SHP77 treated with DMSO at 0.1 percent for 48 hours (cell line): ENCODE data around the gene COQ2.
"Not testable (repeated sequence)": the region's sequence is repeated elsewhere in the genome, so short reads cannot be mapped to it uniquely, and the experiment has no call there.

Source experiments
- DNase-seq: peaks from one replicate; lab custom pipeline; 2025; lab: John Stamatoyannopoulos, UW

Gene COQ2, protein sequence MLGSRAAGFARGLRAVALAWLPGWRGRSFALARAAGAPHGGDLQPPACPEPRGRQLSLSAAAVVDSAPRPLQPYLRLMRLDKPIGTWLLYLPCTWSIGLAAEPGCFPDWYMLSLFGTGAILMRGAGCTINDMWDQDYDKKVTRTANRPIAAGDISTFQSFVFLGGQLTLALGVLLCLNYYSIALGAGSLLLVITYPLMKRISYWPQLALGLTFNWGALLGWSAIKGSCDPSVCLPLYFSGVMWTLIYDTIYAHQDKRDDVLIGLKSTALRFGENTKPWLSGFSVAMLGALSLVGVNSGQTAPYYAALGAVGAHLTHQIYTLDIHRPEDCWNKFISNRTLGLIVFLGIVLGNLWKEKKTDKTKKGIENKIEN

DNA sequence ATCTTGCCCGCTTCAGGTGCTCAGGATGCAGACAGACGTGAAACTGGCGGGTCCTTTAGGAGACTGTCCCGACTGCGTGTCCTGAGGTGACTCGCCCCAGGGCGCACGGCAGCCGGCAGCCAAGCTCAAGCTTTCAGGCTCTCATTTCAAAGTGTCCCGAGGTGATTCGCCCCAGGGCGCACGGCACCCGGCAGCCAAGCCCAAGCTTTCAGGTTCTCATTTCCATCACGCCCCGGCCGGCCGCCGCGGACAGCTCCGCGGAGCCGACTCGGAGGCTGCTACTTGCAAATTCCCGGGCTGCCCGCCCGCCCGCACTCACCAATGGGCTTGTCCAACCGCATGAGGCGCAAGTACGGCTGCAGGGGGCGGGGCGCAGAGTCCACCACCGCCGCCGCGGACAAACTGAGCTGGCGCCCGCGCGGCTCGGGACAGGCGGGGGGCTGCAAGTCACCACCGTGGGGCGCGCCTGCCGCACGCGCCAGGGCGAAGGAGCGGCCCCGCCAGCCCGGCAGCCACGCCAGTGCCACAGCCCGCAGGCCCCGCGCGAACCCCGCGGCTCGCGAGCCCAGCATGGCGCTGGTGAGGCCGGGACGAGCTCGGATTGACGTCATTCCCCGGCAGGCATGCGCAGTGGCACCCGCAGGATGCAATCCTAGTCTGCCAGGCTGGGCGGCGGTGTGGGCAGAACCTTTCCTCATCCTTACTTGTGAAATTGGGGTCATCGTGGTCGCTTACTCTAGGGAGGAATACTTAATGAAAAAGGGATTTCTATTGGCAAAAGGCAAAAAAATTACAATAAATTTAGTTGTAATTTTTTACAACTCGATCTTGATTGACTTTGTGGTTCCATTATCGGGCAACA lies at the start of gene COQ2:
TSS of gene COQ2 (minus strand) at position 606 of the 862 bp plus-strand sequence. CDS start at position 572, 34 bp downstream.
- DNase-seq, result peak; percentile 87

DNA sequence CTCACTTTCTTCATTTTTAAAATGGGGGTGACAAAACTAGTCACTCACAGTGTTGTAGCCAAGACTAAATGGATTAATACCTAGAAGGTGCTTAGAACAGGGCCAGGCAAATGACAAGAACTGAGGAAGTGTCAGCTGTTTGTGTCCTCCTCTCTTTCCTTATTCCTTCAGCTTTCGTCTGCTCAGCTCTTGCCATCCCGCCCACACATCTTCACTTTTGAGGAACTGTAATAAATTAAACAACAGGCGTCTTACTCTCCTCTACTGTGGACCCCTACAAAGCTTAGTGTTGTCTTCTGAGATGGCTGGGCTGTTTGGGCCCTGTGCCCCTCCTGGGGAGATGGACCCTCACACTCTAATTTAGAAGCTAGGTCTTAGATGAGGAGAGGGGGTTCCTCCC lies 47.4 kb upstream of the COQ2 start:
- DNase-seq, result no peak

DNA sequence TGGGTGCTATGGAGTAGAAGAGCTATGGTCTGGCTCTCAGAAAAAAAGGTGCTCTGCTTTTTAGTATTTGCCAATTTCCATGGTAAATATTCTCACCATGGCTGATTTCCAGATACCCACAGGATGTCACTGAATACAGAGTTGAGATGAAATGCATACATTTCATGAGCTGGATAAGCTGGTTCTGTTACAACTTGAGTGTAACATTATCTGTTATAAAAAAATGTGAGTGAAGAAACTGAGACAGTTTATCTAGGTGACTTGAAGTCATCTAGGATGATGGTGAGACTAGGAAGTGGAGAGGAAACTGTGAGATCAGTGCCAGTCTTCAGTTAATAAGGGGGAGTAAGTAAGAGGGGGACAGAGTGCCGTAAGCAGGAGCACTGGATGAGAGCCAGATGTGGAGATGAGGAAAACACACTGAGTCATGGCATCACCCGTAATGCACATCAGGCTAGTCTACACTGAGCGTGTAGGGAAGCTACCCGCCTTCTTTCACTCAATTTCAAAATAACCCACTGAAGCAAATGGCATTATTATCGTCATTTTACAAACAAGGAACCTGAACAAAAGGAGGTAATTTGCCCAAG lies 45.0 kb upstream of the COQ2 start:
- no peak for DNase-seq

DNA sequence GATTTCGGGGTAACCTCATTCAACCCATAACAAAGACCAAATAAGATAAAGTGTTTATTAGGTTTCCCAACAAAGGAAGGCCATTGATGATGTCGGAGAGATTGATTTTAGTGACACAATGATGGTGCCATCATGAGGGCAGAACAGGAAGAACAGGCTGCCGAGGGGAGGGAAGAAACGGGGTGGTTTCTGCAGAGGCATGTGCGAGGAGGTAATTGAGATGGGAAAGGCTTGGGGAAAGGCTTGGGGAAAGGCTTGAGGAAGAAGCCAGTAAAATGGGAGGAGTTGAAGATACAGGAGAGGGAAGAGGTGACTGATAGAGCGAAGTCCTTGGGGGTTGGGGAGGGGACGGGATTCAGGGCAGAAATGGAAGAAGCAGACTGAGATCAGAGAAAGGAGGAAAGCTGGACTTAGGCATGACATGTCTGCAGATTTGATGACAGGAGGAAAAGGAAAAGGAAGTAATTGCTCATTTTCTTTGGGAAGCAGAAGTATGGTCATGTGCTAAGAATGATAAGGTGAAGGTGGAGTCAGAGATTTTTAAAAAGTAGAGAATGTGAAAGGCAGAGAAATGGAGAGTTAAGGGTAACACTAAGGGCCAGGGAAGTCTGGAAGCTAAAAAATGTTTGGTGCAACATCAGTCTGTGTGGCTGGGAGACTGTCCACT lies 44.1 kb upstream of the COQ2 start:
- no peak for DNase-seq

DNA sequence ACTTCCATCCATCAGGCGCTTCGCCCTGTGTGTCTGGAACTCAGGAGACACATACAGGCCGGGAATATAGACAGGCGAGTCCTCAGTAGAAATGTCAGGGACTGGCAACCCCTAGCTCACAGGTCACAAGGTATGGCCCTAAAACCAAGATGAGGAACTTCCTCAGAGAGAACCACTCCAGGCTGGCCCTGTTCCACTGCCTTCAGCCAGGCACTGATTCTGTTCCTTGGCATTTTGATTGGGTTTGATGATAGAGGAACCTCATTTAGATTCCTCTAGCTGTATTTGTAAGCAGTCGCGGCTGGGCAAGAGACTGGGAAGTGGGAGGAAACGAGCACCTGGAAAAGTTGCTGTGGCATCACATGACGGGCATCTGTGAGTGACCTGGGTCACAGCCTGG lies 41.9 kb upstream of the COQ2 start:
- DNase-seq, result no peak

DNA sequence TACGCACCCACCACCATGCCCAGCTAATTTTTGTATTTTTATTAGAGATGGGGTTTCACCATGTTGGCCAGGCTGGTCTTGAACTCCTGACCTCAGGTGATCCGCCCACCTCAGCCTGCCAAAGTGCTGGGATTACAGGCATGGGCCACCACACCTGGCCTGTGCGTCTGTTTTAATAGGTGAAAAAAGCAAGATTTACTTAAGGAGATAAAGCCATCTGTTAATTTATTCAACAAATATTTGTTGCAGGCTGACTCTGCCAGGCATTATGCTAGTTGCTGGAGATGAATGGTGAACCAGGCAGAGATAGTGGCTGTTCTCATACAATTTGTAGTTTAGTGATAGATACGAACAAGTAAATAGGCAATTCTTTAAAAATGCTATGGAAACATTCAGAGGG lies 40.7 kb upstream of the COQ2 start:
- DNase-seq, result not testable (repeated sequence)

DNA sequence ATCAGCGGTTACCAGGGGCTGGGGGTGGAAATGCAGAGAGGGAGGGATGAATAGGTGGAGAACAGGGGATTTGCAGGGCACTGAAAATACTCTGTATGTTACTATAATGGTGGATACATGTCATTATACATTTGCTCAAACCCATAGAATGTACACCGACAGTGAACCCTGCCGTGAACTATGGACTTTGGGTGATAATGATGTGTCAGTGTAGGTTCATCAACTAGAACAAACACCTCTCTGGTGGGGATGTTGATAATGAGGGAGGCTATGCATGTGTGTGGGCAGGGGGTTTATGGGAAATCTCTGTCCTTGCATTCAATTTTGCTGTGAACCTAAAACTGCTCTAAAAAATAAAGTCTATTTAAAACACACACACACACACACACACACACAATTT lies 38.5 kb upstream of the COQ2 start:
- no peak for DNase-seq

DNA sequence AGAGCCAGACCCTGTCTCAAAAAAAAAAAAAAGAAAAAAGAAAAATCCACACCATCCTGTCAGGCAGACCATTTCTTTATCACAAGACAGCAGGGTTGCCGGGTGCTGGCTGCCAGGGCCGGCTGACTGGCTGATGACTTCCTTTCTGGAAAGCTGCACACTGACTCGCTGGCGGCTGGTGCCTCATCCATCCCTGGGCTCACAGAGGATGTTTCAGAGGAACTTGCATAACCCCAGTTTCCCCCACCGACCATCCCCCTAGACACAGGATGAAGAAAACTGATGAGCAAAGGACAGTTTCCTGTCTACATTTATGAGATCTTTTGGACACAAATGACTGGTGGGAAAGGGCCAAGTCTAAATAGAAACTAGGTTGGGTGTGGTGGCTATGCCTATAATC lies 36.0 kb upstream of the COQ2 start:
- no peak for DNase-seq

DNA sequence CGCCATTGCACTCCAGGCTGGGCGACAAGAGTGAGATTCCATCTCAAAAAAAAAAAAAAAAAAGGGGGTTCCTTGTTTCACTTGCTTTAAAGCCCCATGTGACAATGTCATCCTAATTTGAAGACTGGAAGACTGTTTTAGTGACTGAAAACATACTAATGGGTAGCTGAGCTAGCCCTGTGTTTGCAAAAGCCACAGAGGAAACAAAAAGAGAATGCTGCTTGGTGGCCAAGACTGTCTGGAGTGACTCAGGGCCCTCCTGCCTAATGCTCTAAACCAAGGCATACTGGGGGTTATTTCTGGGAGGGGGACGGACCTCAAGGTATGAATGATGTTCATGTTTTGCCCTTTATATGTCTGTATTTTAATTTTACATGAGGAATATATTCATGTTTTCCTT lies 34.1 kb upstream of the COQ2 start:
- DNase-seq, result no peak

DNA sequence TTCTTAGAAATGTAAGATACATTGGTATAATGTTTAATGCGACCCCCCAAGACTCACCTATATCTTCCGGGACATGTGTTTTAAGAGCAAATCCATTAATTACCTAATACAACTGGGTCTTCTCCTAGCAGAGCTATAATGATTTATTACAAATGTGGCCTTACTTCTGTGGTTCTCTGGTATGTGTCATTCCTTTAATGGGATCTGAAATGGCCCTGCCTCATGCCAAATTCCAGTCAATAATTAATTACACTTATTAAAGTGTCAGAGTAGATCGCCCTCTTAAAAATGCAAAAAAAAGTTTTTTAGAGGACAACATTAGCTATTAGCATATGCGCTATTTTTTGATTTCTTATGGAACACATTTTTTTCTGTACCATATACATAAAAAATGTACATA lies 33.1 kb upstream of the COQ2 start:
- no peak for DNase-seq

DNA sequence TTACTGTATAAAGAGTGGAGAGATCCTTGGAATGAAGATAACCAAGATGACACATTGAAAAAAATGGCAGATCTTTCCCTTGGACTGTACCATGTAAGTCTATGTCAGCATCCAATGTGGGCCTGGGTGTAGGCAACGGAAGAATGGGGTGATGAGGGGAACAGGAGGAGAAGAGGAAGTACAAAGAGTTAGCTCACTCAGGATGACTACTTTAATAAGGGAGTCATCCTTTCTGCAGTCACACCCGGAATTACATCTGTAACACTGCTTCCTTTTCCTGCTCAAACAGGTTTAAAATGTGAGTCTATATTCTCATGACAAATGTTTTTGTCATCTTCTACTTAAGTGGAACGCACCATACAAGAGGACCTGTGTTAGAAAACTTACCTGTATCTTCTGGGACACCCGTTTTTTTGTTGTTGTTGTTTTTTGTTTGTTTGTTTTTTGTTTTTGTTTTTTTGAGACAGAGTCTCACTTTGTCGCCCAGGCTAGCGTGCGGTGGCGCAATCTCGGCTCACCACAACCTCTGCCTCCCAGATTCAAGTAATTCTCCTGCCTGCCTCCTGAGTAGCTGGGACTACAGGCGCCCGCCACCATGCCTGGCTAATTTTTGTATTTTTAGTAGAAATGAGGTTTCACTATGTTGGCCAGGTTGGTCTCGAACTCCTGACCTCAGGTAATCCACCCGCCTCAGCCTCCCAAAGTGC lies 32.0 kb upstream of the COQ2 start:
- no peak for DNase-seq

DNA sequence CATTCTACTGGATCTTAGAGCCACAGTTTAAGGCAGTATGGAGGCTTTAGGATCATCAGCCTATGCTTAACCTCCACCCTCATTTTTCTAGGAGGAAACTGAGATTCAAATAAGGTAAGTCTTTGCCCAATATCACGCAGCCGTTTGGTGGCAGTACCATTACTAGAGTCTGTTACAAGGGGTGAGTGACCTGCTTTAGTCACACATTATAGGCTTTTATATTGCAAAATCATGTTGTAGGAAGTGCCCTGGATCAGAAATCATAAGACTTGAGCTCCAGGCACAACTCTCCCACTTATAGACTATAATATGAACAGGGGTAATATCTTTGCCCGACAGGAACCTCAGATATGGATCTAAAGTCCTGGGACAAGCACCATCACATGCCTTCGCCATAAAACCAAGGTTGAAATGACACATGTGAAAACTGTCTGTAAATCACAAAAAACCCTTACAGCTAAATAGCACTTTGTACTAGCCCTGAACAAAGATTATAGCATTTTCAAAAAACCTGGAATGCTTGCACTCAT lies 30.8 kb upstream of the COQ2 start:
- DNase-seq, result no peak

DNA sequence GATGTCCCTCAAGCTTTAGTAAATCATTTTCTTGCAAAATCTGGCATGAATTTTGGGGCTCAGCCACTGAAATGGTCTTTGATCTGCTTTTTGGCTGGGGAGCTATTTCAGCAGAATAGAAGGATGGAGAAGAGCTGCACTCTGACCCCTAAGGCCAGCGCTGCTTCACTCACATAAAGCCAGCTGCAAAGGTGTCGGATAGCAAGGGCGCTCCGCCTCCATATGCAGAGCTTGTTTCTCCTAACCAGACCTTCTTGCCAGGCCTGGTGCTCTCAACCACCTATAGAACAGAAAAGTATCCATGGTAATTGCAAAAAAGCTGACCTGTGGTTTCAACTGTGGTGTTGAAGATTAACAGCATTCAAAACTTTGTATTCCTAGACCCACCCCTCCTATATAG lies 24.1 kb upstream of the COQ2 start:
- DNase-seq, result no peak

DNA sequence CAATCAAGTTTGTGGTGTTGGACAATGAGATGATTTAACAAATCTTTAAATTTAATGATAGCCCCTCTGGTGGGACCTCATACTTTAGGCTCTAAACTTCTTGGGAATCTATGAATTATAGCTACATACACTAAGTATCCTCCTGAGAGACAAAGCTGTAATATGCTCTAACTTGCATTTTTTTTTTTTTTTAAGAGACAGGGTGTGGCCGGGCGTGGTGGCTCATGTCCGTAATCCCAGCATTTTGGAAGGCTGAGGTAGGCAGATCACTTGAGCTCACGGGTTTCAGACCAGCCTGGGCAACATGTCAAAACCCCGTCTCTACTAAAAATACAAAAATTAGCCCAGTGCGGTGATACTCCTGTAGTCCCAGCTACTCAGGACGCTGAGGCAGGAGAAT lies 23.3 kb upstream of the COQ2 start:
- DNase-seq, result no peak

DNA sequence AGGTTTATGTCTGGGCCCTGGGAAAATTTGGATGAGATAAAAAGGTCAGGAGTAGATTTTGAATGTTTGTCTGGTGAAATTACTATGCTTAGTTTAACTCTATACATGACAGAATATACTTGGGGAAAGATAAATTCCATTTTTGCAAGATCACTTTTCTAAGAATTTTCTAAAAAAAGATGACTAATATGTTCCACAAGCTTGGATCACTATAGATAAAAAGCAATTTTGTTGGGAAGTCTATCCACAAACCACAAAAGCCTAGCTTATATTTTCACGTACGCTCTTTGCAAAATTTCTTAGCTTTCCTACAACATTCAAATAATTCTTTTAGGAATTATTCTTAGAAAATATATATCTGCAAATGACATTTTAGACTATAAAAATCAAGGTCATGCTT lies 20.6 kb upstream of the COQ2 start:
- no peak for DNase-seq

DNA sequence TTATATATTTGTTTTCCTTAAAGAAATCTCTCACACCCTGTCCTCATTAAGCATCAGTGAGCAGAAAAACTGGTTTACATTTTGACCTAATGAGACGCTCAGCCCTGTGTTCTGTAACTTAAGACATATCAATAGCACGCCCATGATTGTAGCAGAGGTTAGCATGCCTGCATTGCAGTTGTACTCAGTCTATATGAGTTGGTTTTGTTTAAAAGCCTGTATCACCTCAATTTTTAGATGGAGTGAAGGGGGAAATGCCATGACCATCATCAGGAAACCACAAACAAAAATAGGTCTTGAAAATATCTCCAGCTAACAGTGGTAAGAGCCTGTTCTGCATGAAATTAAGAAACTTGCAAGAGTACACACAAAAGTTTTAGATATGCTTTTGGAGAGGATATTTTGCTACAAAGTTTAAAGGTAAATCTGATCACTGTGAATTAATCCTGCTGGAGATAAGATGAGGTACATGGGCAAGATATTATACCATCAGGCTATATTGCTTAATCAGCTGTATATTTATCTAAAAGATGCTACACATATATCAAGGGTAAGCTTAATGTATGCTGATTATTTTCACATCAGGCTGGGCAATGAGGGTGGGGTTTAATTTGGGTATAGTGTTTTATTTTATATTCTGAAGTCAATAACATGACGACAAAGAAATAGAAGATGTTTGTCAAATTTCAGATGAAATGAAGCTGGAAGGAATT lies 13.1 kb upstream of the COQ2 start:
- no peak for DNase-seq

DNA sequence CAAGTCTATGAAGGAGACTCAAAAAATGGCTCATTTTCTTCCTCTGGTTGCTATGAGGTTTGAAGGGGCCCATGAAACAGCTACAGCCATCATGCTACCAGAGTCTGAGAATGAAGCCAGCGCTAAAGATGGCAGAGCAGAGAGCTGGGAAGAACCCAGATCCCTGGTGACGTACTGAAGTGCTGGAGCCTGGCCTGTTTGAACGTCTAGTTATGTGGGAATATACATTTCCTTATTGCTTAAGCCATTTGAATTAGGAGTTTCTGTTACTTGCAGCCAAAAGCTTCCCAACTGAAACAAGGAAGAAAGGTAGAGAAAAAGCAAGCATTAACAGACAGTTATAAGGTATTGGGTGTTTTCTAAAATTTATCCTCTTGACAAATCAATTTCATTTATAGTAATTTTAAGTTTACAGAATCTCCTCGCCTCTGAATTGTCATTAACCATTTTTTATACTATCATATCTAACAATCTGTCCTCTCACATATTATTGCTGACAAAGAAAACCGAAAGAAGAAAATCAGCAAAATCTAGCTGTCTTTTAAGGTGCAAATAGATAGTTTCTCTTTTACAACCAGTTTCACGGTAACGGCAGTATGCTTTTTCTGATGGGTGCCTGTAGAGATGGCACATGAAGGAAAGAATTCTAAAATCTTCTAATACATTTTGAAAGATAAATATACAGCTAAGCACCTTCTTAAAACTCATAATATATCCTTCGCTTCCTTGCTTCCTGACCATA lies 8.9 kb upstream of the COQ2 start:
- DNase-seq, result no peak

DNA sequence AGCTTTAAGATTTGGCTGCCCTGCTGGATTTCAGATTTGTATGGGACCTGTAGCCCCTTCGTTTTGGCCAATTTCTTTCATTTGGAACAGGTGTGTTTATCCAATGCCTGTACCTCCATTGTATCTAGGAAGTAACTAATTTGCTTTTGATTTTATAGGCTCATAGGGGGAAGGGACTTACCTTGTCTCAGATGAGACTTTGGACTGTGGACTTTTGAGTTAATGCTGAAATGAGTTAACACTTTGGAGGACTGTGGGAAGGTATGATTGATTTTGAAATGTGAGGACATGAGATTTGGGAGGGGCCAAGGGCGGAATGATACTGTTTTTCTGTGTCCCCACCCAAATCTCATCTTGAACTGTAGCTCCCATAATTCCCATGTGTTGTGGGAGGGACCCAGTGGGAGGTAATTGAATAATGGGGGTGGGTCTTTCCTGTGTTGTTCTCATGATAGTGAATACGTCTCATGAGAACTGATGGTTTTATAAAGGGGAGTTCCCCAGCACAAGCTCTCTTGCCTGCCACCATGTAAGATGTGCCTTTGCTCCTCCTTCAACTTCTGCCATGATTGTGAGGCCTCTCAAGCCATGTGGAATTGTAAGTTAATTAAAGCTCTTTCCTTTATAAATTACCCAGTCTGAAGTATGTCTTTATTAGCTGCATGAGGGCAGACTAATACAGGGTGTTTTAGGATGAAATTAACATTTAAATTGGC lies 5.6 kb upstream of the COQ2 start:
- not testable (repeated sequence) for DNase-seq

DNA sequence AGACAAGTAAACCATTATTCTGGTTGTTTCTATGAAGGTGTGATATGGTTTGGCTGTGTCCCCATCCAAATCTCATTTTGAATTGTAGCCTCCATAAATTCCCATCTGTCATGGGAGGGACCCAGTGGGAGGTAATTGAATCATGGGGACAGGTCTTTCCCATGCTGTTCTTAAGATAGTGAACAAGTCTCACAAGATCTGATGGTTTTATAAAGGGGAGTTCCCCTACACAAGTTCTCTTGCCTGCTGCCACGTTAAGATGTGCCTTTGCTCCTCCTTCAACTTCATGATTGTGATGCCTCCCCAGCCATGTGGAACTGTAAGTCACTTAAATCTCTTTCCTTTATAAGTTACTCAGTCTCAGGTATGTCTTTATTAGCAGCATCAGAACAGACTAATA lies 3.8 kb upstream of the COQ2 start:
- DNase-seq, result not testable (repeated sequence)

DNA sequence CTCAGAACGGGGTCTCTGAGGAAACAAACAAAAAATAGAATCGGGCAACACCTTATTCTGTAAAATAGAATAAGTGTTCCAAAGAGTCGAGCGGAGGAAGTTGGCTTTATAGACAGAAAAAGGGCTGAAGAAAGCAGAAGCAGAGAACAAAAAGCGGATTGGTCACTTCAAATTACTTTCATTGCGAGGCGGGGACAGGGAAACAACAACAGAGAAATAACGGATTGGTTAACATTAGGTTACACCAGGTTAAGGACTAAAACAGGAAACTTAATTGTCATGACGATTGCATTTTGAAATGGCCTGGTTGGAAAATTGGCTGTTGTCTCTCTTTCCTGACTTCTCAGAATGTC lies 433 bp upstream of the COQ2 start:
- DNase-seq, result peak; percentile 40
